T-helper 1 cell treated with Interleukin-12 subunit alpha and Interleukin-12 subunit beta and Interleukin-4 antibody, amounts not matched to agents 30 μg/mL and 1 μg/mL, for 36 hours (primary cell): ENCODE results near the gene BCAR1.

Source experiments
- H3K27ac Mint-ChIP-seq: one replicate; pipeline ENCODE4 v1.8.0; 2021; ENCODE audit warnings: mild to moderate bottlenecking, mixed read lengths
- H3K27me3 Mint-ChIP-seq: one replicate; pipeline ENCODE4 v1.8.0; 2021; ENCODE audit warnings: low read depth, mixed read lengths
- H3K36me3 Mint-ChIP-seq: one replicate; pipeline ENCODE4 v1.8.0; 2021; ENCODE audit warnings: low read depth, mixed read lengths
- H3K4me1 Mint-ChIP-seq: one replicate; pipeline ENCODE4 v1.8.0; 2021; ENCODE audit warnings: low read depth, mixed read lengths
- H3K4me3 Mint-ChIP-seq: one replicate; pipeline ENCODE4 v1.8.0; 2021; ENCODE audit warnings: mild to moderate bottlenecking, moderate library complexity, mixed read lengths
- H3K9me3 Mint-ChIP-seq: one replicate; pipeline ENCODE4 v1.8.0; 2021; ENCODE audit warnings: mixed read lengths

Gene BCAR1

GRCh38 chr16:75189638-75190245, 61.7 kb downstream of the BCAR1 start:
- Mint-ChIP-seq H3K9me3 (no peaks in the 10 kb centered on the region), H3K27me3 (peaks cover 14% of the 10 kb centered on the region), H3K4me3 (no peak overlapping the region), H3K27ac (no peak overlapping the region), H3K4me1 (no peaks in the 10 kb centered on the region), H3K36me3 (no peaks in the 10 kb centered on the region)

DNA sequence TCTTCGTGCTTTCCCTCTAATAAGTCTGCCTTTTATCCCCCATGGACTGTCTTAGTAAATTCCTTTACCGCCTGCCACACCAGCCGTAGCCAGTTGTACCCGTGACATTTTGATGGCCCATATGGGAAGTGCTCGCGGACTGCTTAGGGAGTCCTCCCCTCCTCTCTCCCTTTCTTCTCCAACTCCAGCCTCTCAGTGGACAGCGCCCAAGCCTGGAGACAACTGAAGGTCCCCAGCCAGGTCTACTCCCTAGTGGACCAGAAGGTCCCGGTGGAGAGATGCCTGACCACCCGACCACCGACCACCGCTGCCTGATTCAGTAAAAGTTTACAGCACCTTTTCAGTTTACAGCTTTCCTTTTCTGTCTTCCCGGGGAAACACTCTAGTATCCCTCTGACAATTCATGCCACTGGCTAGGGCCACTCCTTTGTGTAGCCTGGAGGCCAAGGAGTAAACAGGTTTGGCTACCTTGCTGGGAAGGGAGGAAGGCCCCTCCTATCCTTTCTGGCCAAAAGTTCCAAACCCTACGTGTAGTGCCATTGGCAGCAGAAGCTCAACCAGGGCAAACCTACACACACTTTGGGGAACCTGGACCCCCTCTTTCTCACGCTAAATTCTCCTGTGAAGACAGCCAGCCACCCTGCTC, 62.5 kb downstream of the BCAR1 start:
- Mint-ChIP-seq H3K27ac (no peak overlapping the region), H3K27me3 (peaks cover 14% of the 10 kb centered on the region), H3K9me3 (no peaks in the 10 kb centered on the region), H3K4me1 (no peaks in the 10 kb centered on the region), H3K4me3 (no peak overlapping the region), H3K36me3 (no peaks in the 10 kb centered on the region)

- H3K4me3 Mint-ChIP-seq = no peak overlapping the region
- peaks cover 17% of the 10 kb centered on the region for H3K27me3 Mint-ChIP-seq
- no peak overlapping the region for H3K27ac Mint-ChIP-seq
- peaks cover 1% of the 10 kb centered on the region for H3K36me3 Mint-ChIP-seq
- peaks cover 19% of the 10 kb centered on the region for H3K9me3 Mint-ChIP-seq
- H3K4me1 Mint-ChIP-seq = no peaks in the 10 kb centered on the region
Observed at GRCh38 chr16:75181630-75182029, 69.8 kb downstream of the BCAR1 start.

- Mint-ChIP-seq H3K36me3 (peaks cover 3% of the 10 kb centered on the region), H3K9me3 (peaks cover 34% of the 10 kb centered on the region), H3K27me3 (peaks cover 11% of the 10 kb centered on the region), H3K4me1 (no peaks in the 10 kb centered on the region), H3K4me3 (no peak overlapping the region), H3K27ac (no peak overlapping the region)
Observed at GRCh38 chr16:75179208-75179607, 72.2 kb downstream of the BCAR1 start.
